GM06990 (cell line): Measurements from ENCODE around the gene CACNA1D.

ENCODE experiments used
- DNase-seq: peaks from one replicate; pipeline ENCODE4 v3.0.0-alpha.2; 2011; ENCODE audit not compliant: insufficient read length; ENCODE audit errors: extremely low read depth
- H3K27me3 ChIP-seq: replicated peaks from 2 replicates; pipeline ENCODE4 v1.6.0; 2011; ENCODE audit warnings: low read length; ENCODE audit not compliant: control insufficient read depth, insufficient read depth
- H3K36me3 ChIP-seq: 2 replicates; pipeline ENCODE4 v1.5.1; 2011; ENCODE audit warnings: low read length; ENCODE audit not compliant: control insufficient read depth, insufficient read depth
- H3K4me3 ChIP-seq: replicated peaks from 2 replicates; pipeline ENCODE4 v1.5.1; 2011; ENCODE audit warnings: low read depth, mild to moderate bottlenecking, control low read depth, low read length
- CTCF ChIP-seq: IDR thresholded peaks from 2 replicates; pipeline ENCODE4 v1.5.1; 2011; ENCODE audit warnings: low read length, control low read depth, mild to moderate bottlenecking, inconsistent platforms; ENCODE audit not compliant: insufficient read depth, poor library complexity, severe bottlenecking

Gene CACNA1D

GRCh38 chr3:53534216-53534615 is 39.8 kb downstream of the CACNA1D start:
- TF ChIP-seq CTCF = no peak
- no peak overlapping the region for H3K4me3 ChIP-seq

DNA sequence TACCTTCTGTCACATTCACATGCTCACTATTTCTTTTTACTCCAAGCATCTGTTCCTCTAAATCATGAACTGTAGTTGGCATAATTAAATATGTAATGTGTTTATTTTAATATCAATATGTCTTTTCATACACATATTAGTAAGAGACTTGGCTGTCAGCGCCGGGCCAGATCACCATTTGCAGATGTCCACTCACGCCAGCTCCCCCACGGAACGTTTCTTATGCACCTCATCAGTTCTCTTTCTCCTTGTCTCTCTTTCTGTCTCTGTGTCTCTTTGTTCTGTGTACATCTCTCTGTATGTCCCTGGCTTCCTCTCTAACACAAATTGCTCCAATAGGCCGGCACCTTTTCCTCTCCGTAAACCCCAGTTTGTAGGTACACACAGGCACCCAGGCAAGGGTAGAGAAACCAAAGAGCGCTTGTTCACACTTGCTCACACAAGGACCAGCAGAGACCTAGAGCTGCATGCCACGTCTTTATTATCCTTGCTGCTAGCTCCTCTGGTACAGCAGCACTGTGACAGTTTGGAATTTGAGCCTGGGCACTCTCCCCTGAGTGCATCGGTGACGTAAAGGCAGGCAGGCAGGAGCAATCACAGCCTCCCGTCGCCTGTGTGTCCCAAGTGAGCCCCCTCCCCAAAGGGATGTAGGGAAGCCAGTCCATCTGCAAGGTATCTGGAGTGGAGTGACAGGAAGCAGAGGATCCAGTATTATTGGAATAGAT is 40.4 kb downstream of the CACNA1D start:
- TF ChIP-seq CTCF = no peak
- no peak overlapping the region for H3K4me3 ChIP-seq
- H3K27me3 ChIP-seq = no peaks in the 10 kb centered on the region
- H3K36me3 ChIP-seq = no peaks in the 10 kb centered on the region
- DNase-seq = no peak

More at GRCh38 chr3:53534216-53534615, 39.8 kb downstream of the CACNA1D start:
- no peak for DNase-seq
- Histone ChIP-seq H3K36me3 (no peaks in the 10 kb centered on the region), H3K27me3 (no peaks in the 10 kb centered on the region)

DNA sequence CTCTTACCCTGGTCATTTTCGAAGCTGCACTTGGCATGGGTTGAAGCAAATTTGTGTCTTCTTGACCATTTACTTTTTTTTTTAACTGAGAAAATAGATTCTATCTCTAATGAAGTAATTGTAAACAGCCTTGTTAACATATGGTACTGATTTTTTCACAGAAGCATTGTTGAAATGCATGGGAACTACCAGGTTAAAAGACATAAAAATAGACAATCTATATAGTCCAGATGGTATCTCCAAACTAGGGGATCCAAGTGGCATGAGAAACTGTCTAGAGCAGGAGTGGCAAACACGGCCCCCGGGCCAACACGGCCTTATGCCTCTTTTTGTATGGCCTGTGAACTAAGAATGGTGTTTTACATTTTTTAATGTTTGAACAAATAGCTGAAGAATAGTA is 41.9 kb downstream of the CACNA1D start:
- no peak for DNase-seq
- TF ChIP-seq CTCF = no peak
- Histone ChIP-seq H3K4me3 (no peak overlapping the region), H3K36me3 (no peaks in the 10 kb centered on the region), H3K27me3 (no peaks in the 10 kb centered on the region)

- Histone ChIP-seq H3K27me3 (no peaks in the 10 kb centered on the region), H3K4me3 (no peak overlapping the region), H3K36me3 (no peaks in the 10 kb centered on the region)
- TF ChIP-seq CTCF = no peak
- DNase-seq = no peak
Measured at GRCh38 chr3:53544357-53544756, 49.9 kb downstream of the CACNA1D start.

DNA sequence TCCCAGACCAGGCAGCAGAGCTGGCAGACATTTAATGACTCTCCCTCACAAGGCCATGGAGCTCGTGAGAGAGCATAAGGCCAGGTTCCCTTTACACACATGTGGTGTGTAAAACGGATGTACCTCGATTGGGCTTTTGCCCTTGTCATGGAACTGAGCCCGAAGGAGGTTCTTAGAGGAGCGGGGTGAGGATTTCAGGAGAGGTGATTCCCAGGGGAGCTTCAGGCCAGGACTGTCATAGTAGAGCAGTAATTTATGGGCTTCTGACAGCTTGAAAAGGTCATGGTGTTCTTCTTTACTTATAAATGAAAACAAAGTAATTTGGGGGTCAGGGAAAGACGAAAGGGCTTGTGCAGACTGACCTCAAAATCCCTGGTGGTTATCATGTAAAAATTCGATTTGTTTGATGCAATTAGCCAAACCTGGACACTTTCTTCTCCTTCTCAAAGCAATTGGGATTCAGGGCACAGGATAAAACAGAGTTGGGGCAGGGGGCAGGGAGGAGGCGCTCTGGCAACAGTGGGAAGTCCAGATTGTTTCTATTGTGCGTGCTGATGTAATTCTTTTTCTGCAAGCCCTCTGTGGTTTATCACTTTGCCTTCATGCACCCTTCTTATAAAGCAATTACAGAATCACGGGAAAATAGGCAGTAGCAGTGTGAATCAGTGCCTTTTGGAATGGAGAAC is 51.0 kb downstream of the CACNA1D start:
- Histone ChIP-seq H3K36me3 (no peaks in the 10 kb centered on the region), H3K4me3 (no peak overlapping the region), H3K27me3 (no peaks in the 10 kb centered on the region)
- no peak for DNase-seq
- no peak for TF ChIP-seq CTCF
